DMS114 treated with DMSO at 0.1 percent for 48 hours (cell line): Measurements from ENCODE around the gene CD151.

Source experiments
- DNase-seq: peaks from one replicate; lab custom pipeline; 2025; ENCODE audit not compliant: unreplicated experiment; lab: John Stamatoyannopoulos, UW

The CD151 gene

DNA sequence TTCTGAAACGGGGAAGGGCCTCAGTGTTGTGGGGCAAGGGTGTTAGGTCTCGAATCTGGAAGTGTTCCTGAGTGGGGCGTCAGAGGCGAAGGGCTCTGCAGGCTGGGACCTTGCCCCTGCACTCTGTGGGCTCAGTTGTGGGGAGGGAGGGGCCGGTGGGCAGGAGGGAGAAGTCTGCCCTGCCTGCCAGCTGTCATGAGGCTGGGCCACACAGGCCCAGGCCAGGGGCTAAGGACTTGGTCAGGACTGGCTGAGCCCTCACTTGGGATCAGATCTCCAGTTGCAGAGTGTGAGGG is 4.9 kb upstream of the CD151 start, which contains the start of gene CRACR2B:
Gene CRACR2B, plus strand, starts transcription at position 23 of the 296 bp plus-strand sequence. CDS start 689 bp downstream, outside the sequence.
- no peak for DNase-seq

GRCh38 chr11:828506-829175 is 4.1 kb upstream of the CD151 start:
- DNase-seq = no peak

- DNase-seq = no peak
Observed at GRCh38 chr11:829176-829846, 3.4 kb upstream of the CD151 start.

DNA sequence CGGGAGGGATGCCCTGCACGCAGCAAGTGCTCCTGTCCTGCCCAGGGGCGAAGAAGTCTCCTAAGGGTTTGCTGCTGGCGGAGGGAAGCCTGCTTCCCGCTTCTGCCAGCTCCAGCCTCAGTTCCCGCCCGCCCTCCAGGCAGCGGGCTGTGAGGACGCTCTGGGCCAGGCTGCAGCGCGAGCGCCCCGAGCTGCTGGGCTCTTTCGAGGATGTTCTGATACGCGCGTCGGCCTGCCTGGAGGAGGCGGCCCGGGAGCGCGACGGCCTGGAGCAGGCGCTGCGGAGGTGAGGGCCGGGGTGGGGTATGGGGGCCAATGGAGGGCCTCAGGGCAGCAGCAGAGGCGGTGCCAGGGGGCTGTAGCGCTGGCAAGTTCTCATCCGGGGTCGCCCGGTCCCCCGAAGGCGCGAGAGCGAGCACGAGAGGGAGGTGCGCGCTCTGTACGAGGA is 2.9 kb upstream of the CD151 start:
- DNase-seq = no peak

DNA sequence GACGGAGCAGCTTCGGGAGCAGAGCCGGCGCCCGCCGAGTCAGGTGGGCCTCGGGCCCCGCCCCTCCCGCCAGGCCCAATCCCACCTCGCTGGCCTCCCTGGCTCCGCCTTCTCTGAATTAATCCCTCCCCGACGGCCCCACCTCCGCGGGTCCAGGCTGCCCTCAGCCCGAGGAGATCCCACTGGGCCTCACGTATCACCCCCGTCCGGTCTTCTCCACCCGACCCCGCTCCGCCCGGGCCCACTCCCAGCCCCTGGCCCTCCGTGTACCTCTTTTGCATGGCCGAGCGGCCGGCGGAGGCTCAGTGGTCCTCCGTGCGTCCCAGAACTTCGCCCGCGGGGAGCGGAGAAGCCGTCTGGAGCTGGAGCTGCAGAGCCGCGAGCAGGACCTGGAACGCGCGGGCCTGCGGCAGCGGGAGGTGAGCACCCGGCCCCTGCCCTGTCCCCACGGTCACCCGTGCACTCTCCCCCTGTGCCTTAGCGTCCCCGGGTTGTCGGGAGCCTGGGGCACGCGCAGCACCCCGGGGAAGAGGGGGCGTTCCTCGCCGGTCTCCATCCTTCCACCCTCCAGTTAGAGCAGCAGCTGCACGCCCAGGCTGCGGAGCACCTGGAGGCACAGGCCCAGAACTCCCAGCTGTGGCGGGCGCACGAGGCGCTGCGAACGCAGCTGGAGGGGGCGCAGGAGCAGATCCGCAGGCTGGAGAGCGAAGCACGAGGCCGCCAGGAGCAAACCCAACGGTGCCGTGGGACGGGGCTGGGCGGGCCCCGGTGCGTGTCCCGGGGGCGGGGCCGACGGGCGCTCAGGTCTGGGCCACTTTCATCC is 2.2 kb upstream of the CD151 start:
- DNase-seq = no peak

- DNase-seq = no peak
Observed at GRCh38 chr11:831118-831864, 1.5 kb upstream of the CD151 start.

DNA sequence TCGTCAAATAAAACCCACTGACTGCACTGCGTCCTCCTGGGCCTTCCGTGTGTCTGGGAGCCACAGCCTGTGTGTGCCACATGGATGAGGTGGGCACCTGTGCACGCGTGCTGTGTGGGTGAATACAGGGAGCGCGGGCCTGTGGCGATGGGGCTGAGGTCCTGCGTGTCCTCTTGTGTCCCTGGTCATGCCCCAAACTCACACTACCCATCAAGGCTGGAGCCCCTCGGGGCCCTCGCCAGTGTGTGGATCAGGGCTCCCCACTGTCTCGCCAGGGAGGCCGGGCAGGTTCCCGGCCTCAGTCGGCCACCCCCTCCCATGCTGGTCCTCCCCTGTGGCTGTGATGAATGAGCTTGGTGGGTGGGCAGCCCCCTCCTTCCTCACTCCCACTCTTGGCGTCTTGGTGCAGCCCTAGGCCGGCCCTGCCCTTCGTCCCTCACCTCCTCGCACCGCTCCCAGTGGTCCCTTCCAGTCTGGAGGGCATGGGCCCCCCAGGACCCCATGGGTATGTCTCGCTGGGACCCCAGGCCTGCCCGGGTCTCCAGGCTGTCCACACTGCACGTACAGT is 707 bp upstream of the CD151 start:
- DNase-seq = no peak

- DNase-seq = no peak
Observed at GRCh38 chr11:833114-833791, 501 bp downstream of the CD151 start.

DNA sequence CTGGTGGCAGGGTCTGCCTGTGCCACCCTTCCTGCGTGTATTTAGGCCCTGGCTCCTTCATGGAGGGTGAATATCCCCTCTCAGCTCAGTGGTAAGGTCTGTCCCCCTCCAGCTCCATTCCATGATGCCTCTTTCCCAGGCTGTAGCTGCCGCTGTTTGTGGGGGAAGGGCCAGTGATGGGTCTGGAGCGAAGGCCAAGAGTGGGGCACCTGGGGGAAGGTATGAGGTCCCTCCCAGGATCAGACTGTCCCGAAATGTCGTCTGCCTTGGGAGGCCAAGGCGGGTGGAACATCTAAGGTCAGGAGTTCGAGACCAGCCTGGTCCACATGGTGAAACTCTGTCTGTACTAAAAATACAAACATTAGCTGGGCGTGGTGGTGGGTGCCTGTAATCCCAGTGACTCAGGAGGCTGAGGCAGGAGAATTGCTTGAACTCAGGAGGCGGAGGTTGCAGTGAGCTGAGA is 1.1 kb downstream of the CD151 start:
- no peak for DNase-seq

DNA sequence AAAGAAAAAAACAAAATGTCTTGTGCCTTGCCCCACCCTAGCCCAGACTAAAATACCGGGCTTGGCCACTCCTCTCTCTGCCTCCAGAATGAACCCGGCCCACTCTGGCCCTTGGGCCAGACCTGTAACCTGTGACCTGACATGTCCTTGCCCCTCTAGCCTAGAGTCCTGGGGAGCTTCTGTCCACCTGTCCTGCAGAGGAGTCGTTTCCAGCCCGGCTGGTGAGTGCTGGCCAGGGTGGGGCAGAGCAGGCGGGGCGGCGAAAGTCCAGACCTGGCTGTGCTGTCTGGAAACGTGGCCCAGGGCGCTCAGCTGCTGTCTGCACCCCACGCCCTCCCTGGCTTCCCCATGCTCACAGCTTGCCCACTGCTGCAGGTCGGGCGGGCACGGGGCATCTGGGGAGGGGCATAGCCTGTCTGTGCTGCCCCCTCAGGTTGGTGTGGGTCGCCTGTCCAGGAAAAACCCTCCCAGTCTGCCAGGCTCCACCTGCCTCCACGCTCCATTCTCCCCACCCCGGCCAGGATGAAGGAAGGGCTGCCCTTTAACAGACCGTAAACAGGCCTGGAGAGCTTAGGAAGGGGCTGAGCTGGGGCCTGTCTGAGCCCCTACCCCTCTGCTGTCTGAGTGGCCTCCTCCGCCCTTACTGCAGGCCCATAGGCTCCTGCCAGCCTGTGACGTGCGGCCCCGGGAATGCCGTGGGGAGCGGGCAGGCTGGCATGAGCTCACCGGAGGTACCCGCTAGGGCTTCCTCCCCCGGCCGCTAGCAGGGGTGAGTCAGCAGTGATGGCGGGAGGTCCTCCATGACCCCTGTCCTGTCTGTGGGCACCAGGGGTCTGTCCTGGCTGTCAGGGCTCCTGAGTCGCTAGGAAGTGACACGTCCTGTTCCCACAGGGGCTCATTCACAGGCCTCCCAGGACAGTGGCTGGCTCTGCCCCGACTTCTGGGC is 1.9 kb downstream of the CD151 start:
- DNase-seq = no peak

DNA sequence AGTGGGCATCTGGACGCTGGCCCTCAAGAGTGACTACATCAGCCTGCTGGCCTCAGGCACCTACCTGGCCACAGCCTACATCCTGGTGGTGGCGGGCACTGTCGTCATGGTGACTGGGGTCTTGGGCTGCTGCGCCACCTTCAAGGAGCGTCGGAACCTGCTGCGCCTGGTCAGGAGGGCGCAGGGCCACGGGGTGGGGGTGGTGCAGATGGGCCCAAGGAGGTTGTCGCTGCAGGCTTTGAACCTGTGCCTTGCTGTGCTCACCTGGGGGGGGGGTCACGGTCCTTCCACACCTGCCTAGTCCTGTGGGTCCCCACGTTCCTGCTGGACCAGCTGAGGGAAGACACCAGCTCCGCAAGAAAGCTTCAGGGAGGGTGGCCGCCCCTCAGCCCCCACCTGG is 3.5 kb downstream of the CD151 start:
- DNase-seq = no peak

GRCh38 chr11:836700-837099 is 3.9 kb downstream of the CD151 start:
- DNase-seq = no peak

- DNase-seq = no peak
Observed at GRCh38 chr11:837189-837989, 4.6 kb downstream of the CD151 start.

- no peak for DNase-seq
Observed at GRCh38 chr11:837990-838307, 5.2 kb downstream of the CD151 start.

DNA sequence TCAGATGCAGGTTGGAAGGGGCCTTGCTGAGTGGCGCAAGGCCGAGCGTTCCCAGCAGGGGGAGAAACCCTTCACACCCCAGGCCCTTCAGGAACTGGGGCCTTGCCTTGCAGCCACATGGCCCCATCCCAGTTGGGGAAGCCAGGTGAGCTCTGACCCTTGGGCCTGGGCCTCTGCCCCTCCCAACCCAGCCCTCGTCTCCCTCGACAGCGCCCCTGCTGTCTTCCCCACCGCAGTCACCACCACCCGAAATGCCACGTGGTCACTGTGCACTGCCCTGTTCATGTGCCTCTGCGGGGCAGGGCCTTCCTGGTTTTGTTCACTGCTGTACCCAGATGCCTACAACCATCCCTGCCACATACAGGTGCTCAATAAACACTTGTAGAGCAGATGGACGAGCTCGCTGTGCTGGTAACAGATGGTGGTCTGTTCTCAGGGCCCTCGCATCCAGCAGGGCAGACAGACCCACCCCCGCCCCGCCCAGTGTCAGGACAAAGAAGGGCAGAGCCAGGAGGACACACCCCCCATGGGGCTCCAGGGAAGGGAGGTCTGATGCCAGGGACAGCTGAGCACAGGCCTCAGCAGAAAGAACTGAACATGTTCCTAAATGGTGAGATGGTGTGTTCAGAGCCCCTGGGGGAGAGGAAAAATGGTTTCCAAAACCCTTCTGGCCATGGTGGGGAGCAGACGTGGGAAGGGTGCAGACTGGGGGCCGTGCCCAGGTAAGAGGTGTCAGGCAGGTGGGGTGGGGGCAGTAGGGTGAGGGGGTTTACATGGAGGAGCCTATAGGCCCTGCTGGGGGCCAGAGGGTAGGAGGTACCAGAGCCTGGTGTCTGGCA is 5.9 kb downstream of the CD151 start:
- DNase-seq = no peak

- no peak for DNase-seq
Observed at GRCh38 chr11:839280-839623, 6.5 kb downstream of the CD151 start.

DNA sequence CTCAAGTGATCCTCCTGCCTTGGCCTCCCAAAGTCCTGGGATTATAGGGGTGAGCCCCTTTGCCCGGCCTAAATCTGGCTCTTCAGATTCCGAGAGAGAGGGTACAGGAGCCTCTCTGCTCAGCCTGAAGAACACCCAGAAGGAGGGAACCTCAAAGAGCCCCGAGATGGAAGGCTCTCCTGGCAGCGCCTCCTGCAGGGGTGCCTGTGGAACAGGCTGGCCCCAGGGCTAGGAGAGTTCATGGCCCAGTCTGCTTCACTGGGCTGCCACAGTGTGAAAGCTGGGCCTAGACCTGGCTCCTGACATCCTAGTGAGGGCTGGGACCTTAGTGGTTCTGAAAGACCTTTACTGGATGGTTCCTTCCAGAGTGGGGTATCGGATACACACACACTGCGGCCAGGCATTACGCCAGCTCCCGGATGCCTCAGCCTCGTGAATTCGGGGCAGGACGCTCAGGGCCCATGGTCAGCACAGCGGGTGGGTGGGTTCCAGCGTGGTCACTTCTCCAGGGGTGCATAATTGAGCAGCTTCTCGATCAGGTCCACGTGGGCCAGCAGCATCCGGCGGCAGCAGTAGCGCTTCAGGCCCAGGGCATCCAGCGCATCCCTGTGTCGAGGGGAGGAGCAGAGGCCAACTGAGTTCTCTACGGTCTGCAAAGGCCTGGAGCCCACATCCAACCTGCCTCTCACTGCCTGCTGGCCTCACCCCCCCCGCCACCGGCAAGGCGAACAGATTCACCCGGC is 7.3 kb downstream of the CD151 start:
- DNase-seq = no peak
